Keratinocyte (primary cell): ENCODE data around the gene GPR3. TPM values are rescaled to one million over a fixed set of nuclear protein-coding genes. Genes with fewer than 3 reads are reported as not detected.

Experiments
- DNase-seq: peaks from one replicate; pipeline ENCODE4 v3.0.0-alpha.2; 2011; ENCODE audit warnings: low read depth, missing footprints, low spot score
- FAIRE-seq: peaks from 2 replicates; lab custom pipeline; 2011; peaks lifted over from hg19 to GRCh38; lab: Jason Lieb, UNC
- H2AFZ ChIP-seq: 2 replicates; pipeline ENCODE4 v1.6.0; 2012; ENCODE audit warnings: low read length, control low read depth, inconsistent platforms; ENCODE audit not compliant: control insufficient read depth
- H3K27ac ChIP-seq: 2 replicates; pipeline ENCODE4 v1.5.1; 2011; ENCODE audit warnings: low read length; ENCODE audit not compliant: control insufficient read depth, insufficient read depth
- H3K27me3 ChIP-seq: 3 replicates; pipeline ENCODE4 v1.6.0; 2011; ENCODE audit warnings: low read length; ENCODE audit not compliant: control insufficient read depth, insufficient read depth; ENCODE audit errors: extremely low read depth
- H3K36me3 ChIP-seq, 2 experiments: 2 replicates in 1 of 2; 3 replicates in 1 of 2; pipeline ENCODE4 v1.5.1; 2011; ENCODE audit warnings: low read length in 2 of 2, mild to moderate bottlenecking in 1 of 2; ENCODE audit not compliant: control insufficient read depth in 2 of 2, insufficient read depth in 2 of 2; ENCODE audit errors: extremely low read depth in 1 of 2
- H3K4me1 ChIP-seq: 3 replicates; pipeline ENCODE4 v1.5.1; 2011; ENCODE audit warnings: low read length; ENCODE audit not compliant: control insufficient read depth, insufficient read depth; ENCODE audit errors: extremely low read depth
- H3K4me2 ChIP-seq: 3 replicates; pipeline ENCODE4 v1.6.0; 2011; ENCODE audit warnings: low read depth, low read length; ENCODE audit not compliant: control insufficient read depth, insufficient read depth; ENCODE audit errors: extremely low read depth
- H3K4me3 ChIP-seq, 3 experiments: fragments of 200-600 bp in 1 of 3; sonication (generic) in 1 of 3; 2 replicates in 2 of 3; 3 replicates in 1 of 3; pipeline ENCODE4 v1.5.1; 2011 to 2016; ENCODE audit warnings: low read length in 3 of 3, mild to moderate bottlenecking in 3 of 3, control low read depth in 2 of 3, inconsistent platforms in 1 of 3, low read depth in 1 of 3, mixed read lengths in 1 of 3, mixed run types in 1 of 3, moderate library complexity in 1 of 3; ENCODE audit not compliant: control insufficient read depth in 2 of 3, insufficient read depth in 2 of 3; ENCODE audit errors: extremely low read depth in 1 of 3
- H3K79me2 ChIP-seq: 2 replicates; pipeline ENCODE4 v1.6.0; 2012; ENCODE audit warnings: low read length; ENCODE audit not compliant: control insufficient read depth, insufficient read depth
- H3K9ac ChIP-seq: 3 replicates; pipeline ENCODE4 v1.6.0; 2011; ENCODE audit warnings: low read length; ENCODE audit not compliant: control insufficient read depth, insufficient read depth; ENCODE audit errors: extremely low read depth
- H3K9me1 ChIP-seq: 3 replicates; pipeline ENCODE4 v1.6.0; 2011; ENCODE audit warnings: low read length; ENCODE audit not compliant: control insufficient read depth, insufficient read depth; ENCODE audit errors: extremely low read depth
- H3K9me3 ChIP-seq: 2 replicates; pipeline ENCODE4 v1.5.1; 2012; ENCODE audit warnings: low read depth, low read length; ENCODE audit not compliant: control insufficient read depth
- H4K20me1 ChIP-seq: 3 replicates; pipeline ENCODE4 v1.6.0; 2011; ENCODE audit warnings: low read length; ENCODE audit not compliant: control insufficient read depth, insufficient read depth; ENCODE audit errors: extremely low read depth
- EZH2 ChIP-seq: IDR thresholded peaks from one replicate; pipeline ENCODE4 v1.6.1; 2012; ENCODE audit warnings: inconsistent platforms, mild to moderate bottlenecking, low read length, moderate library complexity
- dilution Hi-C: fragments of 300-500 bp; cut with MboI; formaldehyde crosslinking; loops from one replicate; pipeline ENCODE4 v1.7.0; 2020; ENCODE audit warnings: low sequenced_read_pairs; ENCODE audit not compliant: extremely low pct_ligation_motif_present
- polyA plus RNA-seq, 5 experiments: library from polyadenylated mRNA; depleted of rRNA in 3 of 5; stranded (reverse) in 3 of 5; stranded (forward) in 1 of 5; unstranded in 1 of 5; fragments of >200 nt; gene quantifications; 1 replicate in 1 of 5; 2 replicates in 3 of 5; 3 replicates in 1 of 5; pipeline versions ENCODE4 v1.2.1 to v1.2.3, GENCODE V29; 2011 to 2012; ENCODE audit warnings: missing spikeins in 2 of 5, low read depth in 1 of 5, low replicate concordance in 1 of 5
- TF ChIP-seq, protein P1 (sequence below), 3 experiments: IDR thresholded peaks in 1 of 3; conservative IDR thresholded peaks in 1 of 3; optimal IDR thresholded peaks in 1 of 3; 2 replicates in 2 of 3; 3 replicates in 1 of 3; pipeline versions ENCODE3 to v1.5.1; 2011; ENCODE audit warnings: low read length in 3 of 3, mild to moderate bottlenecking in 3 of 3, moderate library complexity in 2 of 3, control low read depth in 1 of 3, inconsistent platforms in 1 of 3; ENCODE audit not compliant: insufficient read depth in 2 of 3; ENCODE audit errors: extremely low read depth in 1 of 3

The GPR3 gene
- polyA plus RNA-seq, 1 donor (not counting 4 experiments of a cell fraction or from before 2014, with no cell fraction given), result 1.4 TPM

DNA sequence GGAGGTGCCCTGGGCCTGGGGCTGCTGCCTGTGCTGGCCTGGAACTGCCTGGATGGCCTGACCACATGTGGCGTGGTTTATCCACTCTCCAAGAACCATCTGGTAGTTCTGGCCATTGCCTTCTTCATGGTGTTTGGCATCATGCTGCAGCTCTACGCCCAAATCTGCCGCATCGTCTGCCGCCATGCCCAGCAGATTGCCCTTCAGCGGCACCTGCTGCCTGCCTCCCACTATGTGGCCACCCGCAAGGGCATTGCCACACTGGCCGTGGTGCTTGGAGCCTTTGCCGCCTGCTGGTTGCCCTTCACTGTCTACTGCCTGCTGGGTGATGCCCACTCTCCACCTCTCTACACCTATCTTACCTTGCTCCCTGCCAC lies 1.8 kb downstream of the GPR3 start:
- Histone ChIP-seq H3K36me3 (no peaks in the 10 kb centered on the region), H2AFZ (no peak overlapping the region), H3K4me1 (peaks cover 21% of the 10 kb centered on the region), H4K20me1 (no peaks in the 10 kb centered on the region), H3K9me1 (no peaks in the 10 kb centered on the region), H3K27me3 (no peaks in the 10 kb centered on the region), H3K27ac (no peak overlapping the region), H3K9ac (no peak overlapping the region), H3K4me2 (no peak overlapping the region), H3K79me2 (peaks cover 15% of the 10 kb centered on the region), H3K4me3 (no peak overlapping the region), H3K9me3 (no peaks in the 10 kb centered on the region)
- FAIRE-seq, result no peak
- DNase-seq, result no peak
- TF ChIP-seq, protein P1, sequence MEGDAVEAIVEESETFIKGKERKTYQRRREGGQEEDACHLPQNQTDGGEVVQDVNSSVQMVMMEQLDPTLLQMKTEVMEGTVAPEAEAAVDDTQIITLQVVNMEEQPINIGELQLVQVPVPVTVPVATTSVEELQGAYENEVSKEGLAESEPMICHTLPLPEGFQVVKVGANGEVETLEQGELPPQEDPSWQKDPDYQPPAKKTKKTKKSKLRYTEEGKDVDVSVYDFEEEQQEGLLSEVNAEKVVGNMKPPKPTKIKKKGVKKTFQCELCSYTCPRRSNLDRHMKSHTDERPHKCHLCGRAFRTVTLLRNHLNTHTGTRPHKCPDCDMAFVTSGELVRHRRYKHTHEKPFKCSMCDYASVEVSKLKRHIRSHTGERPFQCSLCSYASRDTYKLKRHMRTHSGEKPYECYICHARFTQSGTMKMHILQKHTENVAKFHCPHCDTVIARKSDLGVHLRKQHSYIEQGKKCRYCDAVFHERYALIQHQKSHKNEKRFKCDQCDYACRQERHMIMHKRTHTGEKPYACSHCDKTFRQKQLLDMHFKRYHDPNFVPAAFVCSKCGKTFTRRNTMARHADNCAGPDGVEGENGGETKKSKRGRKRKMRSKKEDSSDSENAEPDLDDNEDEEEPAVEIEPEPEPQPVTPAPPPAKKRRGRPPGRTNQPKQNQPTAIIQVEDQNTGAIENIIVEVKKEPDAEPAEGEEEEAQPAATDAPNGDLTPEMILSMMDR (optimal IDR thresholded peaks at IDR 0.05 in 1 of 3, IDR thresholded peaks at IDR 0.05 in 1 of 3, conservative IDR thresholded peaks at IDR 0.05 in 1 of 3; ENCODE audit: extremely low read depth in 1 of 3, insufficient read depth in 2 of 3, low read length in 3 of 3), result no peak
- TF ChIP-seq EZH2, result no peak
- dilution Hi-C loops, result no loop called here

DNA sequence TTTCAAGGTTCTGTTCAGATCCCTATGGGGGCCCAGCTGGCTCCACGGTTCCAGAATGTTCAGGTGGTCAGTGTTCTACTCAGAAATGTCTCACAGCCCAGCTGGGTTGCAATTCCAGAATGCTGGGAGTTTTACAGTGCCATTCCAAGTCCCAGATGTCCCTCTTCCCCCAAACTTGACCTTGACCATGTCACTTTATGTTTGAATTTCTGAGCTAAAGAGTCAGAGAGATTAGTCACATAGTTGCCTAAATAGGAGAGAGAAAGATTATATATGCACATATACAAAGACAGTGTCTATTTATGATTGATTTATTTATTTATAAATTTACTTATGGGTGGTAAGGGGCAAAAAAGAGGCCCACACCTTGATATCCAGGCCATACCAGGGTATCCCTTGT lies 2.5 kb downstream of the GPR3 start:
- H4K20me1 ChIP-seq, result no peaks in the 10 kb centered on the region
- H3K27me3 ChIP-seq, result no peaks in the 10 kb centered on the region
- FAIRE-seq (no peak), DNase-seq (no peak)
- no peaks in the 10 kb centered on the region for H3K9me1 ChIP-seq
- H3K9ac ChIP-seq, result no peak overlapping the region
- H3K79me2 ChIP-seq, result peaks cover 15% of the 10 kb centered on the region
- H3K4me3 ChIP-seq, result no peak overlapping the region
- no peaks in the 10 kb centered on the region for H3K36me3 ChIP-seq
- no peak for TF ChIP-seq EZH2
- TF ChIP-seq, protein P1 (optimal IDR thresholded peaks at IDR 0.05 in 1 of 3, IDR thresholded peaks at IDR 0.05 in 1 of 3, conservative IDR thresholded peaks at IDR 0.05 in 1 of 3; ENCODE audit: extremely low read depth in 1 of 3, insufficient read depth in 2 of 3, low read length in 3 of 3), result no peak
- H3K4me2 ChIP-seq, result no peak overlapping the region
- peaks cover 21% of the 10 kb centered on the region for H3K4me1 ChIP-seq
- no peak overlapping the region for H3K27ac ChIP-seq
- no peaks in the 10 kb centered on the region for H3K9me3 ChIP-seq
- H2AFZ ChIP-seq, result no peak overlapping the region
- dilution Hi-C loops, result no loop called here
